HepG2 (cell line): ENCODE results near the gene MOV10L1. TPM values are rescaled to one million over a fixed set of nuclear protein-coding genes. Genes with fewer than 3 reads are reported as not detected.

ENCODE experiments used
- FOXA1 ChIP-seq, 2 experiments: fragments of 450-650 bp in 1 of 2; sonication (generic) in 1 of 2; formaldehyde crosslinking in 1 of 2; IDR thresholded peaks; 2 replicates each; pipeline versions ENCODE4 v1.4.0 to v1.6.1; 2016 to 2020; ENCODE audit warnings: missing genetic modification reagents in 1 of 2
- HDAC2 ChIP-seq: sonication (generic); formaldehyde crosslinking; IDR thresholded peaks from 2 replicates; pipeline ENCODE4 v1.4.0; 2020; ENCODE audit warnings: missing genetic modification reagents
- MAFG ChIP-seq: sonication (generic); formaldehyde crosslinking; IDR thresholded peaks from 2 replicates; pipeline ENCODE4 v1.5.1; 2020; ENCODE audit warnings: mild to moderate bottlenecking, missing genetic modification reagents
- PRMT3 ChIP-seq: sonication (generic); formaldehyde crosslinking; IDR thresholded peaks from 2 replicates; pipeline ENCODE4 v1.8.1; 2022; ENCODE audit warnings: low read depth, mild to moderate bottlenecking, moderate library complexity, missing genetic modification reagents, borderline replicate concordance
- SALL1 ChIP-seq: sonication (generic); formaldehyde crosslinking; IDR thresholded peaks from 2 replicates; pipeline ENCODE4 v1.8.0; 2022; ENCODE audit warnings: mild to moderate bottlenecking, missing genetic modification reagents
- SAP130 ChIP-seq: IDR thresholded peaks from 2 replicates; pipeline ENCODE4 v1.6.1; 2016; ENCODE audit warnings: low read depth
- ZMYM3 ChIP-seq: sonication (generic); formaldehyde crosslinking; IDR thresholded peaks from 2 replicates; pipeline ENCODE4 v1.5.1; 2020; ENCODE audit warnings: mild to moderate bottlenecking, missing genetic modification reagents
- ZNF143 ChIP-seq: sonication (generic); formaldehyde crosslinking; IDR thresholded peaks from 2 replicates; pipeline ENCODE4 v1.4.0; 2020; ENCODE audit warnings: missing genetic modification reagents
- ZNF232 ChIP-seq: sonication (generic); formaldehyde crosslinking; IDR thresholded peaks from 2 replicates; pipeline ENCODE4 v1.4.0; 2020; ENCODE audit warnings: missing genetic modification reagents, borderline replicate concordance
- ZNF615 ChIP-seq: sonication (generic); formaldehyde crosslinking; IDR thresholded peaks from 2 replicates; pipeline ENCODE4 v1.5.0; 2020; ENCODE audit warnings: mild to moderate bottlenecking, missing genetic modification reagents, borderline replicate concordance
- ZNF891 ChIP-seq: sonication (generic); formaldehyde crosslinking; IDR thresholded peaks from 2 replicates; pipeline ENCODE4 v1.5.0; 2020; ENCODE audit warnings: mild to moderate bottlenecking, missing genetic modification reagents
- polyA plus RNA-seq, 8 experiments: library from polyadenylated mRNA; depleted of rRNA in 3 of 8; stranded (reverse) in 7 of 8; unstranded in 1 of 8; fragments of >200 nt; fragmentation: Illumina TruSeq in 4 of 8; extraction: Trizol in 4 of 8; gene quantifications; 2 replicates each; pipeline versions ENCODE4 v1.2.1 to v1.2.3, GENCODE V29; 2011 to 2016; ENCODE audit warnings: low read depth in 4 of 8, missing spikeins in 1 of 8, mixed read lengths in 1 of 8; ENCODE audit not compliant: insufficient read depth in 1 of 8
- total RNA-seq, 5 experiments: library from RNA; depleted of rRNA; stranded (reverse); fragments of >200 nt; fragmentation: Illumina TruSeq; extraction: Trizol; gene quantifications; 2 replicates each; pipeline ENCODE4 v1.2.3, GENCODE V29; 2016; ENCODE audit warnings: low read depth in 1 of 5
- TF ChIP-seq, protein P1 (sequence below): sonication (generic); formaldehyde crosslinking; IDR thresholded peaks from 2 replicates; pipeline ENCODE4 v1.4.0; 2020; ENCODE audit warnings: missing genetic modification reagents
- TF ChIP-seq, protein P2 (sequence below): fragments of 450-650 bp; IDR thresholded peaks from 2 replicates; pipeline ENCODE4 v1.6.1; 2016
- TF ChIP-seq, protein P3 (sequence below): sonication (generic); formaldehyde crosslinking; IDR thresholded peaks from 2 replicates; pipeline ENCODE4 v1.8.0; 2022; ENCODE audit warnings: missing genetic modification reagents, mild to moderate bottlenecking, borderline replicate concordance
- TF ChIP-seq, protein P4 (sequence below): IDR thresholded peaks from 2 replicates; pipeline ENCODE4 v1.6.1; 2012; ENCODE audit warnings: inconsistent platforms
- TF ChIP-seq, protein P5 (sequence below): sonication (generic); formaldehyde crosslinking; IDR thresholded peaks from 2 replicates; pipeline ENCODE4 v1.4.0; 2020; ENCODE audit warnings: mild to moderate bottlenecking, missing genetic modification reagents
- TF ChIP-seq, protein P6 (sequence below): IDR thresholded peaks from 2 replicates; pipeline ENCODE4 v1.6.1; 2016; ENCODE audit warnings: mild to moderate bottlenecking
- TF ChIP-seq, protein P7 (sequence below): IDR thresholded peaks from 2 replicates; pipeline ENCODE4 v1.6.1; 2016; ENCODE audit warnings: low read depth
- TF ChIP-seq, protein P8 (sequence below): sonication (generic); formaldehyde crosslinking; IDR thresholded peaks from 2 replicates; pipeline ENCODE4 v1.4.0; 2020; ENCODE audit warnings: missing genetic modification reagents

MOV10L1 gene
- total and polyA plus RNA-seq, 2 of the 13 experiments (the other 11 are each of a cell fraction or from before 2014, with no cell fraction given) = 0.11 to 0.12 TPM

DNA sequence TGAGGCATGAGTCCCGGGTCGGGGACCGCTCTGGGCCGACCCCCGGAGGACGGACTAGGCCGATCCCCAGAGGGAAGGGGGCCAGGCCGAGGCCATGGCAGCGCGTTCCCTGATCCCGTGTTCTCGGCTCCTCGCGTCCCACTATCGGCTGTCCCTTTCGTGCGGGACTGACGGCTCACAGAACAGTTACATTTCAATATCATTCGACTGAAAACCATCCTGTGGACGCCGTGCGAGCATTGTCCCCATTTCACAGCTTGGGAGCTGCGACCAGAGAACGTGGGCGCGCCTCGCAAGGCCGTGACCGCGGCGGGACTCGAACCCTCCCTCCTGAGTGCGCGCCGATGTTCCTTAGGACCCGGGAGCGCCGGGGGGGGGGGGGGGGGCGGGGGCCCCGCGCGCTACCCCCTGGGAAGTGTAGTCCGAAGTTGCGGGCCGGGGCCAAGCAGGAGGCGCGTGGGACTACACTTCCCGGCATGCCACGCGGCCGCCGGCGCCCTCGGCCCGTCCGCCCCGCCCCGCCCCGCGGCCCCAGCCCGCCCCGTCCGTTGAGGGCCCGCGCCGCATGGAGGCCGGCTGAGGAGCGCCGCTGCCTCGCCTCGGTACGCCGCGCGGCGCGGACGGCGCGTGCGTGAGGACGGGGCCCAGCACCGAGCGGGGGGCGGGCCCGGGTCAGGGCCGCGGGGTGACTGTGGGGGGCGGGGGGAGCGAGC, 95.7 kb downstream of the MOV10L1 start, which contains the start of gene TRABD (continued):
- TF ChIP-seq, protein P1, sequence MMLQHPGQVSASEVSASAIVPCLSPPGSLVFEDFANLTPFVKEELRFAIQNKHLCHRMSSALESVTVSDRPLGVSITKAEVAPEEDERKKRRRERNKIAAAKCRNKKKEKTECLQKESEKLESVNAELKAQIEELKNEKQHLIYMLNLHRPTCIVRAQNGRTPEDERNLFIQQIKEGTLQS (CRISPR knock-in tag) = no peak
- TF ChIP-seq HDAC2 (peak; percentile 29; the same call in 1 of the 2 replicates), ZNF891 (CRISPR knock-in tag) (no peak), PRMT3 (CRISPR knock-in tag) (no peak), ZMYM3 (CRISPR knock-in tag) (peak; percentile 89), SAP130 (peak; percentile 44; the same call in 1 of the 2 replicates), FOXA1 (IDR thresholded peaks at IDR 0.05) (no peak), FOXA1 (CRISPR knock-in tag; IDR thresholded peaks at IDR 0.05) (peak; percentile 12; the same call in 1 of the 2 replicates), SALL1 (CRISPR knock-in tag) (peak; percentile 46; the same call in 1 of the 2 replicates), ZNF615 (CRISPR knock-in tag) (no peak), ZNF232 (no peak), MAFG (no peak), ZNF143 (CRISPR knock-in tag) (peak; percentile 85)
- TF ChIP-seq, protein P2, sequence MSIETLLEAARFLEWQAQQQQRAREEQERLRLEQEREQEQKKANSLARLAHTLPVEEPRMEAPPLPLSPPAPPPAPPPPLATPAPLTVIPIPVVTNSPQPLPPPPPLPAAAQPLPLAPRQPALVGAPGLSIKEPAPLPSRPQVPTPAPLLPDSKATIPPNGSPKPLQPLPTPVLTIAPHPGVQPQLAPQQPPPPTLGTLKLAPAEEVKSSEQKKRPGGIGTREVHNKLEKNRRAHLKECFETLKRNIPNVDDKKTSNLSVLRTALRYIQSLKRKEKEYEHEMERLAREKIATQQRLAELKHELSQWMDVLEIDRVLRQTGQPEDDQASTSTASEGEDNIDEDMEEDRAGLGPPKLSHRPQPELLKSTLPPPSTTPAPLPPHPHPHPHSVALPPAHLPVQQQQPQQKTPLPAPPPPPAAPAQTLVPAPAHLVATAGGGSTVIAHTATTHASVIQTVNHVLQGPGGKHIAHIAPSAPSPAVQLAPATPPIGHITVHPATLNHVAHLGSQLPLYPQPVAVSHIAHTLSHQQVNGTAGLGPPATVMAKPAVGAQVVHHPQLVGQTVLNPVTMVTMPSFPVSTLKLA = no peak
- TF ChIP-seq, protein P3, sequence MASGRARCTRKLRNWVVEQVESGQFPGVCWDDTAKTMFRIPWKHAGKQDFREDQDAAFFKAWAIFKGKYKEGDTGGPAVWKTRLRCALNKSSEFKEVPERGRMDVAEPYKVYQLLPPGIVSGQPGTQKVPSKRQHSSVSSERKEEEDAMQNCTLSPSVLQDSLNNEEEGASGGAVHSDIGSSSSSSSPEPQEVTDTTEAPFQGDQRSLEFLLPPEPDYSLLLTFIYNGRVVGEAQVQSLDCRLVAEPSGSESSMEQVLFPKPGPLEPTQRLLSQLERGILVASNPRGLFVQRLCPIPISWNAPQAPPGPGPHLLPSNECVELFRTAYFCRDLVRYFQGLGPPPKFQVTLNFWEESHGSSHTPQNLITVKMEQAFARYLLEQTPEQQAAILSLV (CRISPR knock-in tag) = no peak
- TF ChIP-seq, protein P4, sequence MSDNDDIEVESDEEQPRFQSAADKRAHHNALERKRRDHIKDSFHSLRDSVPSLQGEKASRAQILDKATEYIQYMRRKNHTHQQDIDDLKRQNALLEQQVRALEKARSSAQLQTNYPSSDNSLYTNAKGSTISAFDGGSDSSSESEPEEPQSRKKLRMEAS = peak; percentile 63; the same call in 1 of the 2 replicates
- TF ChIP-seq, protein P5, sequence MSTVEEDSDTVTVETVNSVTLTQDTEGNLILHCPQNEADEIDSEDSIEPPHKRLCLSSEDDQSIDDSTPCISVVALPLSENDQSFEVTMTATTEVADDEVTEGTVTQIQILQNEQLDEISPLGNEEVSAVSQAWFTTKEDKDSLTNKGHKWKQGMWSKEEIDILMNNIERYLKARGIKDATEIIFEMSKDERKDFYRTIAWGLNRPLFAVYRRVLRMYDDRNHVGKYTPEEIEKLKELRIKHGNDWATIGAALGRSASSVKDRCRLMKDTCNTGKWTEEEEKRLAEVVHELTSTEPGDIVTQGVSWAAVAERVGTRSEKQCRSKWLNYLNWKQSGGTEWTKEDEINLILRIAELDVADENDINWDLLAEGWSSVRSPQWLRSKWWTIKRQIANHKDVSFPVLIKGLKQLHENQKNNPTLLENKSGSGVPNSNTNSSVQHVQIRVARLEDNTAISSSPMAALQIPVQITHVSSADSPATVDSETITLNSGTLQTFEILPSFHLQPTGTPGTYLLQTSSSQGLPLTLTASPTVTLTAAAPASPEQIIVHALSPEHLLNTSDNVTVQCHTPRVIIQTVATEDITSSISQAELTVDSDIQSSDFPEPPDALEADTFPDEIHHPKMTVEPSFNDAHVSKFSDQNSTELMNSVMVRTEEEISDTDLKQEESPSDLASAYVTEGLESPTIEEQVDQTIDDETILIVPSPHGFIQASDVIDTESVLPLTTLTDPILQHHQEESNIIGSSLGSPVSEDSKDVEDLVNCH (CRISPR knock-in tag) = no peak
- TF ChIP-seq, protein P6, sequence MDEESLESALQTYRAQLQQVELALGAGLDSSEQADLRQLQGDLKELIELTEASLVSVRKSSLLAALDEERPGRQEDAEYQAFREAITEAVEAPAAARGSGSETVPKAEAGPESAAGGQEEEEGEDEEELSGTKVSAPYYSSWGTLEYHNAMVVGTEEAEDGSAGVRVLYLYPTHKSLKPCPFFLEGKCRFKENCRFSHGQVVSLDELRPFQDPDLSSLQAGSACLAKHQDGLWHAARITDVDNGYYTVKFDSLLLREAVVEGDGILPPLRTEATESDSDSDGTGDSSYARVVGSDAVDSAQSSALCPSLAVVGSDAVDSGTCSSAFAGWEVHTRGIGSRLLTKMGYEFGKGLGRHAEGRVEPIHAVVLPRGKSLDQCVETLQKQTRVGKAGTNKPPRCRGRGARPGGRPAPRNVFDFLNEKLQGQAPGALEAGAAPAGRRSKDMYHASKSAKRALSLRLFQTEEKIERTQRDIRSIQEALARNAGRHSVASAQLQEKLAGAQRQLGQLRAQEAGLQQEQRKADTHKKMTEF (CRISPR knock-in tag) = peak; percentile 30; the same call in 1 of the 2 replicates
- TF ChIP-seq, protein P7, sequence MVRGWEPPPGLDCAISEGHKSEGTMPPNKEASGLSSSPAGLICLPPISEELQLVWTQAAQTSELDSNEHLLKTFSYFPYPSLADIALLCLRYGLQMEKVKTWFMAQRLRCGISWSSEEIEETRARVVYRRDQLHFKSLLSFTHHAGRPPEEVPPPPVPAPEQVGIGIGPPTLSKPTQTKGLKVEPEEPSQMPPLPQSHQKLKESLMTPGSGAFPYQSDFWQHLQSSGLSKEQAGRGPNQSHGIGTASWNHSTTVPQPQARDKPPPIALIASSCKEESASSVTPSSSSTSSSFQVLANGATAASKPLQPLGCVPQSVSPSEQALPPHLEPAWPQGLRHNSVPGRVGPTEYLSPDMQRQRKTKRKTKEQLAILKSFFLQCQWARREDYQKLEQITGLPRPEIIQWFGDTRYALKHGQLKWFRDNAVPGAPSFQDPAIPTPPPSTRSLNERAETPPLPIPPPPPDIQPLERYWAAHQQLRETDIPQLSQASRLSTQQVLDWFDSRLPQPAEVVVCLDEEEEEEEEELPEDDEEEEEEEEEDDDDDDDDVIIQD (CRISPR knock-in tag) = no peak
- TF ChIP-seq, protein P8, sequence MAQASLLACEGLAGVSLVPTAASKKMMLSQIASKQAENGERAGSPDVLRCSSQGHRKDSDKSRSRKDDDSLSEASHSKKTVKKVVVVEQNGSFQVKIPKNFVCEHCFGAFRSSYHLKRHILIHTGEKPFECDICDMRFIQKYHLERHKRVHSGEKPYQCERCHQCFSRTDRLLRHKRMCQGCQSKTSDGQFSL (CRISPR knock-in tag) = peak; percentile 97
